Left renal pelvis (tissue), 4 donors: ENCODE results near the gene HENMT1. TPM values are rescaled to one million over a fixed set of nuclear protein-coding genes. Genes with fewer than 3 reads are reported as not detected.
"Not testable (repeated sequence)": the region's sequence is repeated elsewhere in the genome, so short reads cannot be mapped to it uniquely, and the experiment has no call there.

ENCODE experiments used
- DNase-seq, 4 donors: peaks; one replicate each; pipeline ENCODE4 v3.0.0-alpha.2; 2013; ENCODE audit warnings: low read depth in 4 of 4, low spot score in 3 of 4
- polyA plus RNA-seq, 4 donors: library from polyadenylated mRNA; unstranded; fragments of 120-200 nt; gene quantifications; one replicate each; pipeline ENCODE4 v1.2.1, GENCODE V29; 2013; ENCODE audit not compliant: insufficient read length in 4 of 4

The HENMT1 gene
- polyA plus RNA-seq, result 10 to 100 TPM; 11.2 to 19.5 (median 14.2) TPM

DNA sequence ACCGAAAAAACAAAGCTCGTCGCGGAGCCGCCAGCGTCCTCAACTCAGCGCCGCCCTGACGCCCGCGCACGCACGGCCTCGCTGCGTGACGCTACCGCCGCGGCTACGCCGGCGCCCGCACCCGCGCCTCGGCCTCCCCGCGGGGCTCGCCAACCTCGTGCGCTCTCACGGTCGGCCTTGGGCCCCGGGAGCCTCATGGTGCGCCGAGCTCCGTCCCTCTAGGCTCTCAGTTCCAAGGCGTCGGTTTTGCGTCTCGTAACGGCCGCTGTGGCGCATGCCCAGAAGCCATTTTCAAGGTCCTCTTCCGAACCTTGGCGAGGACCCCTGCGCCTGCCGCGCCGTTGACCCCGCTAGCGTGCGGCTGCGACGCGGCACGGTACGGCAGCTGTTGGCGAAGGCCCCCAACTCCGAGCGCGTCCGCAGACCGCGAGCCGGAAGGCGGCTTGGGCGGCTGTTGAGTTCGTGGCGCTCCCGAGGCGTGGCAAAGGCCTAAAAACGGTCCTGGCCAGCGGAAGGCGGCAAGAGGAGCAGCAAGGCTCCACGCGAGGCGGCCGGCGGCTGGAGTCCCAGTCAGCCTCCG is at the start of gene HENMT1:
HENMT1 (minus strand) TSS at position 64 of the 580 bp plus-strand sequence. CDS start 1,209 bp downstream, outside the sequence.
- peak; percentile 53 to 70 (median 60) for DNase-seq

DNA sequence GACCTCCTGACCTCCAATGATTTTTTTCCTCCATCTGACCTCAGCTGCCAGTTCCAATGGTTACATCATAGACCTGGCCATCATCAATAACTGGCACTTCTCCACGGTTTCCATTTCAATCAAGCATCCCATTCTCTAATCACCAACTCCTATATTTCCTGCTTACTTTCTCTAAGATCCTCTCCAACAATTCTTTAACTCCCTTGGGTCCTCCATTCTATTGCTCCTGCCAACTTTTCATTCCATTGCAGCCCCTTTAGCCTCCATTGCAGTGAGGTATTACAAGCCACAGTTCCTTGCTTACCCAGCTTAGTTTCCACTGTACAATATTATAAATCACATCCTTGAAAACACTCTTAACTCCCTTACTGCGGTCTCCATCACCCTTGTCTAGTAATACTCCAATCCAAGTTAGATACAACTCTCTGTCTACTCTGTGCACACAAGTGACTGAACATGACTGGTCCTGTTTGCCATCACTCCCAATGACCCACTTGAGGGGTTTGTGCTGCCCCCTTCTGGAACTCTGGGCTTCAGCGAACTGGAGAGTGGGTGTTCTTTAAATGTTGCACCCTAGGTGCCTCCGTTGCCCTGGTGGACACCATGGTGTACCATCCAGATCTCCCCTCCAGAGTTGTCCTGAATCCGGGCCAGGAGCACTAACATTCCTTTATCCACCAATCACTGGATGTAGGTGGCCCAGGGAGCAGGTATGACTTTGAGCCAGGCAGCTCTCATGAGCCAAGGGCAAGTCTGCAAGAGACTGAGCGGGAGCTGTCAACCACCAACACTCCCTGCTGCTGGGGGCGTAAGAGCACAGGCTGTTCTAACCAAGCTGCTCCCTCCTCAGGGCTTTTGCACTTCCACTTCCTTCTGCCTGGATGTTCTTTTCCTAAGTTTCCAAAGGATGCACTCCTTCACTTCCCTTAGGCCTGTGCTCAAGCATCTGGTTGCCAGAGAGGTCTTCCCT is 48.1 kb upstream of the HENMT1 start:
- no peak for DNase-seq

DNA sequence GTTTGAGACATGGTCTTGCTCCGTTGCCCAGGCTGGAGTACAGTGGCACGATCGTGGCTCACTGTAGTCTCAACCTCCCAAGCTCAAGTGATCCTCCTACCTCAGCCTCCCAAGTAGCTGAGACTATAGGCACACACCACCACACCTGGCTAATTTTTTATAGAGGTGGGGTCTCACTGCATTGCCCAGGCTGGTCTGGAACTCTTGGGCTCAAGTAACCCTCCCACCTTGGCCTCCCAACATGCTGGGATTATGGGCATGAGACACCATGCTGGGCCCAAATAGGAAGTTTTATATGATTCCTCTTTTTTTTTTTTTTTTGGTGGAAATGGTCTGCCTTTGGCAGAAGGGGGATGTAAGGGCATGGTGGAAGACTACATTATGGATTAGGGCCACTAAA is 45.8 kb upstream of the HENMT1 start:
- DNase-seq, result no peak

DNA sequence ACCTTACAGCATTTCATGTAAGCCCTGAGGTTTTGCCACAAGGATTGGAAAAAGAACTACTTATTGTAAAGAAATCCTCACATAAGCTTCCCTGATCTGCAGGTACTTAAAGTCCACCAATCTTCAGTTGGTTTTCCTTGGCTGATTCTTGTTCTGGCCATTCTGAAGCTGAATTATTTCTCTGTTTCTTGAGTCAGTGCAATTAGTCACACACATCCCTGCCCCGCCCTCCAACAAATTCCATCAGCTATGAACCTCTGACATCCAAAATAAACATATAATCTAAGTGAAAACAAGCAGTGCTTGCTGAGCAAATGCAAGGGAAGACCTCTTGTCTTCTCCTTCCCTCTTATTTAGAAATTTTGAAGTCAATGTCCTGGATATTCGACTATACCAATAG is 43.6 kb upstream of the HENMT1 start:
- DNase-seq, result no peak

DNA sequence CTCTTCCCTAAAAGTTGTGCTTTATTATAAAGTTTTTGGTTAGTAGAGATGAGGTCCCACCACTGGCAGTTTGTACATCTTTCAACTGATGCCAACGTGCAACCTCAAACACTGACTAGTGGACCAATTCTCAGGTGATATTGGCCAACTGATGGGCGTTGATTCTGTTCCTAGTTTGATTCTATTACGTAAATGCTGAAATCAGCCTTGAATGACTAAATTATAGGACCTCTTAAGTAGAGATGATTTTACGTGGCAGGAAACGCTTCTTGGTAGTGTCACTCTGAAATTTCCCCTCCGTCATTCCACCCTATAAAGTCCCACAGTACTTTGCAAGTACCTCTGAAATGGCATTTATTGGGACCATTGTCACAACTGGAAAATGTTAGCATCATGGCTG is 43.0 kb upstream of the HENMT1 start:
- DNase-seq, result no peak

DNA sequence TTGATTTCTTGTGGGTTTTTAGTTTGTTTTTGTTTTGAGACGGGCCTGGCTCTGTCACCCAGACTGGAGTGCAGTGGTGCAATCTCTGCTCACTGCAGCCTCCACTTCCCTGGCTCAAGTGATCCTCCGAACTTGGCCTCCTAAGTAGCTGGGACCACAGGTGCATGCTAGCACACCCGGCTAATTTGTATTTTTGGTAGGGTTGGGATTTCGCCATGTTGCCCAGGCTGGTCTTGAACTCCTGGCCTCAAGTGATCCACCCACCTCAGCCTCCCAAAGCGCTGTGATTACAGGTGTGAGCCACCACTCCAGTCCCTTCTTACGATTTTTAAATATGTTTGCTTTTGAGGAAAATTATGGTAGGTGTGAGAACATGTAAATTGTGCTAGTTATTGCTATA is 41.2 kb upstream of the HENMT1 start:
- DNase-seq, result not testable (repeated sequence)

DNA sequence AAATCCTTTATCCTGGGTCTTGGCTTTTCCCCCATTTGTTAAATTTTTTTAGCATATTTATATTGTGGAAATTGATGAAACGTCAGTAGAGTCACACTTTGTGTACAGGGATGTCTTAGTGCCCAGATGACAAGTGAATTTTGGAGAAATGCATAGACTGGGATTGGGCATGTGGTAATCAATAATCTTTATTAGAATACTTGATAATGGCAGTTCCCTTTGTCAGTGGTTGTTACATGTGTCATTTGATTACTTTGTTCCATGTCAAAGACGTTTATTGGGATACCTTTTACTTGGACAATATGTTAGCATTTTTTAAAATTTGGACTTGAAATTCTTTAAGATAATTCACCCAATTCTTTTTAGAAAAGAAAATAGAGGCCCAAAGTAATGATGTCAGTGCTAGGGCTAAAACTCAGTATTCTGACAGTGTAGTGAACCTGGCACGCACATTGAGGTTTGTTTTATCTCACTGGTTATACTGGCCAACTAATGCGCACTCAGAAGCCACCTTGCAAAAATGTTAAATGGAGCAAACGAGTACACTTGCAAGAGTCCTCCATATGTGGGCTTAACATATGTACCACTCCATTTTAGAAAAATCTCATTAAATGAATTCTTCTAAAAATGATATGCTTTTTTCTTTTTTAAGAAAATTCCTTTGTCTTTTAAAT is 40.4 kb upstream of the HENMT1 start:
- no peak for DNase-seq

DNA sequence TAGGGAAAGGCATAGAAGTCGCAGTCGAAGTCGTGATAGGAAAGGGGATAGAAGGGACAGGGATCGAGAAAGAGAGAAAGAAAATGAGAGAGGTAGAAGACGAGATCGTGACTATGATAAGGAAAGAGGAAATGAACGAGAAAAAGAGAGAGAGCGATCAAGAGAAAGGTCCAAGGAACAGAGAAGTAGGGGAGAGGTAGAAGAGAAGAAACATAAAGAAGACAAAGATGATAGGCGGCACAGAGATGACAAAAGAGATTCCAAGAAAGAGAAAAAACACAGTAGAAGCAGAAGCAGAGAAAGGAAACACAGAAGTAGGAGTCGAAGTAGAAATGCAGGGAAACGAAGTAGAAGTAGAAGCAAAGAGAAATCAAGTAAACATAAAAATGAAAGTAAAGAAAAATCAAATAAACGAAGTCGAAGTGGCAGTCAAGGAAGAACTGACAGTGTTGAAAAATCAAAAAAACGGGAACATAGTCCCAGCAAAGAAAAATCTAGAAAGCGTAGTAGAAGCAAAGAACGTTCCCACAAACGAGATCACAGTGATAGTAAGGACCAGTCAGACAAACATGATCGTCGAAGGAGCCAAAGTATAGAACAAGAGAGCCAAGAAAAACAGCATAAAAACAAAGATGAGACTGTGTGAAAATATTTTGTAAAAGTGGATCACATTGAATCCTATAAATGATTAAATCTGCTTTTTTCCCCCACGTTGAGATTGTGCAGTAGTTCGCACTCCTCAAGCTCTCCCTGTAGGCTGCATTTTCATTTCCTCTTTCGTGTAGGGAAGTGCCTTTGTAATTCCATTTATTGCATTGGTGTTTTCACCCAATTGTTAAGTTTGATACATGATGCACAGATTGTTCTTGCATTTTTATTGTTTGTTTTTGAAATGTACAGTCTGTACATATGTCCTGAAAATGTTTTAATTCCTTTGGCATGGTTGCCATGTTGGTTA is 38.8 kb upstream of the HENMT1 start:
- no peak for DNase-seq

DNA sequence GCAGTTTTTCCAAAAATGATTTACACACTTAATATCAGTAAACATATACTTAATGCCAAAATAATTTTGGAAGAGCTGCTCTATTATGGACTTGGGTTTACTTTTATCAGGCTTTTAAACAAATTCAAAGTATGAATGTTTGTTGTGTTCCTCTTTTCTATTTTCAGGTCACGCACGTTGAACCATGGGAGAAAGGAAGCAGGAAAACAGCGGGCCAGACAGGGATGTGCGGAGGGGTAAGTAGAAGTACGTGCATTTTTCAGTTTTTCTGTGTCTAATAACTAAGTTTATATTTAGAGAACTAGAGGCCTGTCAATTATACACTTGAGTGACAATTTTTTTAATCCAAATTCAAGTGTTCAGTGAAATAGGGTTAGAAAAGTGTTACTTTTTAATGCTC is 34.6 kb upstream of the HENMT1 start:
- DNase-seq, result no peak

DNA sequence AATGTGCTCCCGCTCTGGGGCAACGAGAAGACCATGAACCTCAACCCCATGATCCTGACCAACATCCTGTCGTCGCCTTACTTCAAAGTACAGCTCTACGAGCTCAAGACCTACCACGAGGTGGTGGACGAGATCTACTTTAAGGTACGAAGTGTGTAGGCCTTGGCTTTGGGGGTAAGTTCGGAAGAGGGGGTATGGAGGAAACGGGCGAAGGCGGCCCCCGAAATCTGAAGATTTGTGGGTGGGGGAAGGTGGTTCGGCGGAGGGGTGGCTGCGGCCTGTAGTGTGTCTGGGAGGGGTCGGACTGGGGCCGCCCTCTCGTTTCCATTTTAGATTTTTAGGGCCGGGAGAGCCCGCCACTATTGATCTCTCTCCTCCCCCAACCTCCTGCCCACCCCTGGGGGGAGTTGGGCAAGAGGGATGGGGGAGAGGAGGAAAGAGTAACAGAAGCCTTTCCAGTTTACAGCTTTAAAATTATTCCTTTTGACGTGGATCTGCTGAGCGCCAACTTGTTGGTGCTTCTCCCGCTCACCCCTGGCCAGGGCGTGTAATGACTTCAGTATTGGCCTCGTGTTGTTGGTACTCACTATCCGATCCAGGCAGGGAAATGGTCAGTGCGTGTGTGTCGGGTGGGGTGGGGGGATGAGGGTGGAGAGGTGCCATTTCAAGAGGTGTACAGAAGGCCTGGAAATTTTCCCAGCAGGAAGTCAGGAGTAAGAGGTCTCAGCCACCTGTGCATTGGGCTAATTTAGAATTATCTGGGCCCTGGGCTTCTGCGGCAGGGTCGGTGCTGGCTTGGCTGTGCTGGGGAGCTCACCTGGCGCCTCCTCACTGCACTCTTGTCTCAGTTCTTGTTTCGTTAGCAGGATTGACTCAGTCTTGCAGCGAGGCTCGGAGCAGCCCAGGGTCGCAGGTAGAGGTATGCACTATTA is 32.1 kb upstream of the HENMT1 start:
- DNase-seq, result peak; percentile 57 to 75 (median 66)

DNA sequence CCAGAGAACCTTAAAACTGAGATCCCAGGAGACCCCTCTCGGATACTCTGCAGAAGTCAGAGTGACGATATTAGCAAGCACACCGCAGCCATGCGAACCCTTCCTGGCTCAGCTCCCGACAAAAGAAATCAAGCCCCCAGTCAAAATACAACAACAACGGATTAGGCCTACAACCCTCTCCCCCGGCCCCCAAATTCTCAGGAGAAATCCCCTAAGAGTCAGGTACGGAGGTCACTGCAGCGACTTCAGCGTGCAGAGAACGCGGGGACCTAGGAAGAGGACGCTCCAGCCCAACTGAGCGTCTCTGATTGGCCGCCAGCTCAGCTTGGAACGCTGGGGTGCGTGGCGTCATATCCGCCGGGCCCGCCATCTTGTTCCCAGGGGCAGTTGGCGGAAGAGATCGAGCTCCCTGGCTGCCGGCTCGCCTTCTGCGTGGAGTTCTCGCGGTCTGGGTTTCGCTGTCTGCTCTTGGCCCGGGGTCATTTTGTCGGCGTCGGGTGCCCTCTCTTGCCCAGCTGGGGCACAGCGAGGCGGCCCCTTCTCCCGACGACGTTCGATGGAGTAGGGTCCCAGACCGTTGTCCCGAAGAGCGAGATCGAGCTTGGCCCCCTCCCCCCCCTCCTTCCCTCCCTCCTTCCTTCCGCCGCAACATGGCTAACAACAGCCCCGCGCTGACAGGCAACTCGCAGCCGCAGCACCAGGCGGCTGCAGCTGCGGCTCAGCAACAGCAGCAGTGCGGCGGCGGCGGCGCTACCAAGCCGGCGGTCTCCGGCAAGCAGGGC is 31.2 kb upstream of the HENMT1 start, which contains the start of gene PRPF38B:
PRPF38B (plus strand) TSS at position 369 of the 782 bp plus-strand sequence; CDS start at position 651, 282 bp downstream.
- peak; percentile 88 to 92 (median 88) for DNase-seq

DNA sequence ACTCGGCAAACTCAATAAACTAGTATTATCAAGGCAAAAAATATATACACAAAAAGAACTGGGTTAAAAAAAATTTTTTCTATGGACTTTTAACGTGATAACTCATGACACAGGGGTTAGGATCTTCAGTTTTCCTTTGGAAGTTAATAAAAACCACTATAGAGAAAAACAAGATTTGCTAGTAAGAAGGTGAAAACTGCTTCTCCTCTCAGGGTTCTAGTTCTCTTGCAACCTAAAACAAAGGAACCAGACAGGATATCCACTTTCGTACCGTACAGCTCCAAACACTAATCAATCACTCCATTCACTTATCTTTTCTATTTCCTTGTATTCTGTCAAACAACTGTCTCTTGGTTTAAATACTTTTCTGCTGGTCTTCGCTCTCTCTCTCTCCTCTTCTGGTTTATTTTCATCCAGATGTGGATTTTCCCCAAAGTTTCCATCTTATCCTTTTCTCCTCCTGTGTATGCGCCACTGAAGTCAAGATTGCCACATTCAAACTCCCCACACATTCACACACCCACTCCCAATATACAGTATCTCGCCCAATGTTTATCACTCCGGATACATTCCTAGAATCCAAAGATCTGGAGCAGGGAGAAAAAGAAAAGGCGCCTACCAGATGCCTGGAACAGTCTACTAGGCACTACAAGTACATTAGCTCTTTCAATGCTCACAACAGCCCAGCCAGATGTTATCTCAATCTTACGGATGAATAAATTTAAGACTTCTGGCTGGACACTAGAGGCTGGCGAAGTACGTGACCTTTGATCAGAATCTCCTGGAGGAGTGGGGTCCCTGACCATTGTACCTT is 30.4 kb upstream of the HENMT1 start:
- DNase-seq, result no peak

DNA sequence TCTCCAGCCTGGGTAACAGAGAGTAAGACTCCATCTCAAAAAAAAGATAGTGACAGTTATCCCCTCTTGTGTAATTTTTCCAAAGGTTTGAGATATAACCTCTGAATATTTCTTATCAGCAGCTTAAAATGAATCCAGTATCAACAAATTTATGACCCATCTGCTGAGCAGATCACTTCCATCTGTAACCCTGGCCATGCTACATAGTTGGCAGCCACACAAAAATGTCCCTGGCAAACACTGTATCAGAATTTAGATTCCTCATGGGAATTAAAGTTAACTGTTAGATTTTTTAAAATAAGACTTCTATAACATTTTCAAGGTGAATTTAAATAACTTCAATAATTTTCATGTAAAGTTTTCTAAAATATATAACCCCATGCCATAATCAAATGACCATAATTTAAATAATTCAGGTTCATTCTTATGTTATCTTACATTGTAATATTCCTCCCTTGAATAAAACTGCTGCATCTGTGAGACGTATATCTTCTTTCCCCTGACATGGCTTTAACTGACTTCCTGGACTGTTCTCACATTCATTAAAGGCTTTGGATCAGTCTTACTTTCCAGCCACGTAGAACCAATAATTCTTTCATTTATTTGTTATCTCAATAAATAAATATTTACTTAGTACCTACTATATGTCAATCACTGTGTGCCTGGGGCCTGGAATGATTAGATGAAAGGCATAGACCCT is 25.9 kb upstream of the HENMT1 start:
- no peak for DNase-seq

DNA sequence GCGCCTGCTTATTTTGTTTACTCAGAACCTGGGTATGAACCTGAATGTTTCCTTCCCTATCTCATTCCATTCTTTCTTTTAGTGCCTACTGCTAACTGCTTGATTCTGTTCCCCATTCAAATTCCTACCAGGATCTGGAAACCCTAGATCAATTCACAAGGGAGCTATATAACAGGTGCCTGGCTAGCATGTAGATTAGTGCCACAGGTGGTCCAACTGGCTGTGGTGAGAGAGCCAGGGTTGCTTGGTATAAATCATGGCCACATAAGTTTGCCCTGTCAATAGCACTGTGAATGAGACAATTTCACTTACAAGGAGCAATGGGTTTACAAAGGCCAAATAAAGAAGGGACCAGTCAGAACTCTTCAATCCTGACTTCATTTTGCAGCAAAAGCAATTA is 24.6 kb upstream of the HENMT1 start:
- DNase-seq, result no peak

DNA sequence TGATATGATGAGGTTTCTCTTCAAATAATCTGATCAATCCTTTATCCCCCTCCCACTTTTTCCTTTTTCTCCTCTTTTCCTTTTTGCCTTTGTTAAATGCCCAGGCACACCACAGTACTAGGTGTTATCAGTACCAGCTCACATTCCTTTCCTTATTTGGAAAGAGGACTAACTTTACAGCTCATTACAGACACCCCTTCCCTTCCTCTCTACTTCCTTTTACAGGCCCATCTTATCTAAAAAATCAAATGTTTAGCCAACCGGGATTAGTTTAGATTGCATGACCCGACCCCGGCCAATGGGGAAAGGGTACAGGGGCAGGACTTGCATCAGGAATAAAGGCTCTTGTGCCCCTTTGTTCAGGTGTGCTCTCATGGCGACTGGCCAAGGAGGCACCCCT is 20.8 kb upstream of the HENMT1 start:
- not testable (repeated sequence) for DNase-seq

DNA sequence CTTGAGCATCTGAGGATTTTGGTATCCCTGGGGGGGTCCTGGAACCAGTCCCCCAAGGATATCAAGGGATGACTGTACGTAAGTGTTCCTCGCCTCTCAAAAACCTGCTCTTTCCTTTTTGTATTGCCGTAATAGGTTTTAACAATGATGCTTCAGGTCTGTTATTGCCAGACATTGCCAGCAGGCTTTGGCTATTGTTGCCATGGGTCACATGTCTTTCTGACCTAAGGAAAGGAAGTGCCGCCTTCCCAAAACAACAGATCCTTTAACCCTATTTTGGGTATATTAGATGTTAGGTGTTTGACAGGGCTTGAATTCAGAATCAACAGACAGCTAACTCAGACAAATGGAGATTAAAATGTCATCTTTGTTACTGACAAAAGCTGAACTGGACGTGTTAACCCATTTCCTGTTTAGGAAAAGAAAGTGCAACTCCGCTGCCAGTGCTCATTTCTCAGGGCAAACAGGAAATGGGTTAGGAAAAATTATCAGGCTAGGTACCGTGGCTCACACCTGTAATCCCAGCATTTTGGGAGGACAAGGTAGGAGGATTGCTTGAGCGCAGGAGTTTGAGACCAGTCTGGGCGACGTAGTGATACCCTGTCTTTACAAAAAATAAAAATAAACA is 18.8 kb upstream of the HENMT1 start:
- DNase-seq, result no peak
